ENCODE measurements around the gene SLC12A8.
A peak's percentile ranks its signal among the peaks of the same experiment; 100 is the strongest.

The SLC12A8 gene

DNA sequence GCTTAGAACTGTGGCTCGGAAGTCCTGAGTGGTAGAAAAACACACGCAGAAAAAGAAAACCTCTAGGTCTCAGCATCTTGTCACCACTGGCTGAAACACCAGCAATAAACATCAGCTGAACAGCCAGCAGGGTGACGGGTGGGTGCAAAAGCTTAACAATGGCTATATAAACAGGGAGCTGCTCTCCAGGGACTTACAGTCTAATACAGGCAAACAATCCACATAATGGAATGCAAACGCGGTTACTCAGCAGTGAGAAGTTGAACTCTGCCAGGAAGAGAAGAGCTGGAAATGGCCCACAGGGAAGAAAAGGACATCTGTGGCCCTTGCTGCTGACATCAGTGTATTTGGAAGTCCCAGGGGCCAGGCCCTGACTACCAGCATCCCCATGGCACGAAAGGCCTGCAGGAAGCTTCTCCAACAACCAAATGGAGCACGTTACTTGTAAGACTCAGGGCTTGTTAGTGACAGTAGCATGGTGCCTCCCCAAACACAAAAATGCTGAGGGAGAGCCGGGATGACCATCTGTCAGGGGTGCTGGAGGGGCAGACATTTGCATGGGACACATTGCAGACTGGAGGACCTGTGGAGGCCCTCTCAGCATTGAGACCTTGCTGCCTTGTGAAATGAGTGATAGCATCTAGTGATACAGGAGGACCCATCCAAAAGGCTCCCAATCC, 159.8 kb downstream of the SLC12A8 start:
- no peak for DNase-seq (ENCODE audit: low spot score)

DNA sequence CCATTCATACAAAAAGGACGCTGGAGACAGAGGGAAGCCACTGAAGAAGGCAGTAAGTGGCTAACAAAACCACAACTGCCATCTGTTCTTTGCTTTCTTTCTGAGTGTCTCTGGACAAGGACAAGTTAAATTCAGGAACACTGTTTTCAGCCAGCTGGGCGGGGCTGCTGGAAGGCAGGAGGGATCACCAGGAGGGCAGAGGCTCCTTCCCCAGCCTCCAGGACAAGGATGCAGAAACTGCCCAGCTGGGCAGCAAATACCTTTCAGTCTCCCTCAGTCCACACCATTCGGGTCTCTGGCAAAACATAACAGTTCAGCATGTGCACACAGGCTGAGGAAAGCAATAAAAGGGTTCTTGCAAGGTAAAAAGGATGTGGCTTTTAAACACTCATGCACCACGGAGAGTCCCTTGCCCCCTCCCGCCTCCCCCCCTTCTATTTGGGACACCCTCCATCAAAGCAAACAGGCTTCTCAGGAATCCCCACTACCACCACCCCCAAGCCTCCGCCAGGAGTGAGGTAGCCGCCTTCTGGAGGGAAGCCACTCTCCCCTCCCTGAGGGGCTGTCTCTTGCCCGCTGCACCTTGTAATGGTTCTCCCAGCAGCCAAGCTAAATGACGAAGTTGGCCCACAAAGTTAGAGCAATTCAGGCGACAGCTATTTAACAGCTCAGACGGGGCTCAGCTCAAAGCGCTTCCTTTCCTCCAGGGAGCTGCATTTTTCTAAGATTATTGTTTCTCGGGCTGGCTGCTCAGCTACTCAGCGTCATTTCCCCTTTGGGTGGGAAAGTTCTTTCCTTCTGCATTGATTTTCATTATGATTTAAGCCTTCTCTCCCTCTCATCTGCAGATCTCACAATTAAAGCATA, 160.6 kb downstream of the SLC12A8 start:
- peak; percentile 79 for DNase-seq (ENCODE audit: low spot score)

DNA sequence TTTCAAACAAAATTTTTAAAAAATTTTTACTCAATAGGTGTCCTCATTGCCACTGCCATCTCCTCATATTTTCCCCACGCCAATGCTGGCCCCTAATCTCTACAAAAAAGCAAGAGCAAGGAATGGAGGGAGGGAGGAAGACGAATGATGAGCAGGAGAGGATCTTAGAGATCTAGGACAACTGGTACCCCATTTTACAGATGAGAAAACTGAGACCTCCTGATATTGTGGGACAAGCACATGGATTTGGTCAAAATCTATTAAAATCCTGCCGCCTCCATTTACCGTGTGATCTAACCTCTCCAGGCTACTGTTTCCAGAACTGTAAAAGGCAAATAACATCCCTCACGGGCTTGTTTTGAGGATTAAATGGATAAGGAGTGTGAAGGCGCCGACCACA, 161.3 kb downstream of the SLC12A8 start:
- no peak for DNase-seq (ENCODE audit: low spot score)

DNA sequence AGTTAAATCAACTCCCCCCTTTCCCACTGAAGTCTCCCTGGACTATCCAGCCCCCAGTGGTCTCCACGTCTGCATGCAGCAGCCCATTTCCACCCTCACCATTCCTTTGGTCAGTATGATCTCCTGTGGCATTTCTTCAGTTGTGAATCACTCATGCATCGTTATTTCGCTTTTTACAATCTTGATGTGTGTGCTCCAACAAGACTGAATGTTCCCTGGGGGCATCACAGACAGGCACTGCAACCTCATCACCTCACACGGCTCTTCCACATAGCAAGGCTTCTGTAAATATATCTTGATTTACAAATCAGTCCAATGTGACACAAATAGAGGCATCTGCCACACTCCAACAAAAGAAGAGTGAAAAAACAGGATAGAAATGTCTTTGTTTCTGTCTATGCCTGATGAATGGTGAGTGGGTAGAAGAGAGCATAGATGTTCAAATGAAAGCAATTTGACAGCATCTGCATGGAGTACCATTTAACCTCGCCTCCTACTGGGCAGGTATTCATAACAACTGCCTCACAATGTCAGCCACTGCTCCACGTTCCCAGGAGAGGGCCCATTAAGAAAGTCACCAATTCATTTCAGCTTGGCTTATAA, 162.0 kb downstream of the SLC12A8 start:
- DNase-seq (ENCODE audit: low spot score) = no peak

DNA sequence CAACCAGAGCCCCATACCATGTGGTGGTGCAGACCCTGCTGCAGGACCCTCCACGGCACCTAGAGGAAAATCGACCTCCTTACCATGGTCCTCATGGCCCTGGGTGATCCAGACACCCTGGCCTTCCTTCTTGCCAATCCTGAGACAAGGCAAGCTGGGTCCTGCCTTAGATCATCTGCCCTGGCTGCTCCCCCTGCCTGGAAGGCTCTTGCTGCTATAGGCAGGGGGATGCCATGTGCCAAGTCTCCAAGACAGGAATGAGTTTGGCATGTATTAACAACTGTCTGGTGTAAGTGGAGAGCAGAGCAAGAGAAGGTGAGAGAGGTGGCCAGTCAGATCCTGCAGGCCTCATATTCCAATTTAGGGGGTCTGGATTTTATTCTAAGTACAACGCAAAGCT, 164.3 kb downstream of the SLC12A8 start:
- no peak for DNase-seq (ENCODE audit: low spot score)

DNA sequence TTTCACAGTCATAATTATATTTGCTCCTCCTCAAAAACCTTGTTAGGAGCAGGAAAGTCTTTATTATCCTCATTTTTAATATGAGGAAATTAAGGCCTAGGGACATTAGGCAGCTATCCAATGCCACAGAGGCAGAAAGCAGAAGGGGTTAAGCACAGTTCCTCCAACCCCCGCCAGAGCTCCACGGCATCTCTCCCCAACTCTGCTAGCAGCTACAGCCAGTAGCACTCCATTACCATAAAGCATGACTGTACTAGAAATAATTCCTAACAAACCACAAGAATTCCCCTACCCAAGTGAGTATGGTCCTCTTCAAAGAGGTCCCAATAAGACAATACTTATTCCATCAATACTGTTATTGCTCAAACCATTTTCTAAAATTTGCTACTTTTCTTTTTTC, 166.6 kb downstream of the SLC12A8 start:
- no peak for DNase-seq (ENCODE audit: low spot score)

DNA sequence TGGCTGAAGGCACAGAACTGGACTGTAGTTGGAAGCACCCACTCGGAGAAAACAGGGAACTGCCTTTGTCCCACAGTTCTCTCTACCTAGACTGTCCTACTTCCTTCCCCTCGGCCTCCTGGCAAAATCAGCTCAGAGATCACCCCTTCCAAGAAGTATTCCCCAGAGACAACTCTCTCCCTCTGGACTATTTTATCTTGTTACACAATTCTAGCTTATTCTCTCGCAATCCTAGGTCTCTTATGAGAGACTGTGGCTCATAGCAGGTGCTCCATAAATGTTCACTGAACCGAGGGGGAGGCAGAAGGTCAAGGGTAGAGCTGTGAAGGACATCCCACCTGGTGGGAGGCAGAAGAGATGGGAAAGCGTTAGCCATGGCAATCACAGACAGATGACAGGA, 167.4 kb downstream of the SLC12A8 start:
- no peak for DNase-seq (ENCODE audit: low spot score)

DNA sequence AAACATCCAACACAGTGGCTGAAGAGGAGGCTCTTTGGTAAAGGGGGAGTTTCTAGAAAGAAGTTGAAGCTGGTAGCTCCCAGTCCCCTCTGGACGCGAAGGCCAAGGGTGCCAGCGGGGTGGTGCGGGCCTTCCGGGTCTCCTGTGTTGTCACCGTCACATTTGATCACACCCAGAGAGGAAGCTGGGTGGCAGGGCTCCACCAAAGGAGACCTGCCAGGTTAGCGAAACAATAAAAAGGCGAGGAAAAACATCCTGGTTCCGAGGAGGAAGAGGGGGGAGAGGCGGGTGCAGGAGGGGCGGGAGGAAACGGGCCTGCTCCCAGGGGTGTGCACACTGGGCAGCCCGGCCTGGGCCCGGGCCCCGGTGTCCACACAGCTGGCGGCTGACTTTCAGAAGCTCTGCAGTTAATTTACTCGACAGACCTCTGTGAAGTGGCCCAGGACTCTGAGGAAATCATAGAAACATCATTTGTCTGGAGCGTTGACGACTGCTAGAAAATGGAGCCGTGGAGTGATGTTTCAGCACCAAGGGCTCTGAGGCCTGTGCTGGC, 168.9 kb downstream of the SLC12A8 start:
- DNase-seq (ENCODE audit: low spot score) = no peak

DNA sequence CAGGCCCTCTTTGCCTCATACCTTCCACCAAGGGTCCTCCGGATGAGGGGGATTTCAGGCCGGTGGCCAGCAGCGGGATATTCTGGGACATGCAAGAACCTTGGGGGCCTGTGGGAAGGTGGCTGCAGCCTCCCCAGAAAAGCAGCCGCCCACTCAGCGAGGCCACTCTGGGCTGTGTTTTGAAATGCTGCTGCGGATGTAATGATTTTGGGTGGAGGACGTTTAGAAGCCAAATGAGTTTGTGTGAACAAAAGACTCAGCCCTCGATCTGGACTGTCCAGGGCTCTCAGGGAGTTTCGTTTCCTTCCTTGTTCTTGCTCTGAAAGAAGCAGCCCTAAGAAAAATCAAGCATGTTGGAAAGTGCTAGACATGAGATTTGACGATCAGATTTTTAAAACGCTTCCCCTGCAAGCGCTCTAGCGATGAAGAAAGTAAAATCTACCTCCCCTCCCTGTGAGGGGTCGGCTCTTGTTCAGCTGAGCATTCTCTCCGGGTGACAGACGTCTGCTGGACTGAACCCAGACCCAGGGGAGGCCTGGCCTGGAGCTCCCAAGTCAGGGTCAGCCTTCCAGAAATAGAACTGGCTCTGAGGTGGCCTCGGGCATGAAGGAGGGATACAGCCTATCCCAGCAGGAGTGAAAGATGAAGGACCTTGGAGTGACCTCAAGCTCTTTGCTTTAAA, 169.7 kb downstream of the SLC12A8 start:
- no peak for DNase-seq (ENCODE audit: low spot score)

DNA sequence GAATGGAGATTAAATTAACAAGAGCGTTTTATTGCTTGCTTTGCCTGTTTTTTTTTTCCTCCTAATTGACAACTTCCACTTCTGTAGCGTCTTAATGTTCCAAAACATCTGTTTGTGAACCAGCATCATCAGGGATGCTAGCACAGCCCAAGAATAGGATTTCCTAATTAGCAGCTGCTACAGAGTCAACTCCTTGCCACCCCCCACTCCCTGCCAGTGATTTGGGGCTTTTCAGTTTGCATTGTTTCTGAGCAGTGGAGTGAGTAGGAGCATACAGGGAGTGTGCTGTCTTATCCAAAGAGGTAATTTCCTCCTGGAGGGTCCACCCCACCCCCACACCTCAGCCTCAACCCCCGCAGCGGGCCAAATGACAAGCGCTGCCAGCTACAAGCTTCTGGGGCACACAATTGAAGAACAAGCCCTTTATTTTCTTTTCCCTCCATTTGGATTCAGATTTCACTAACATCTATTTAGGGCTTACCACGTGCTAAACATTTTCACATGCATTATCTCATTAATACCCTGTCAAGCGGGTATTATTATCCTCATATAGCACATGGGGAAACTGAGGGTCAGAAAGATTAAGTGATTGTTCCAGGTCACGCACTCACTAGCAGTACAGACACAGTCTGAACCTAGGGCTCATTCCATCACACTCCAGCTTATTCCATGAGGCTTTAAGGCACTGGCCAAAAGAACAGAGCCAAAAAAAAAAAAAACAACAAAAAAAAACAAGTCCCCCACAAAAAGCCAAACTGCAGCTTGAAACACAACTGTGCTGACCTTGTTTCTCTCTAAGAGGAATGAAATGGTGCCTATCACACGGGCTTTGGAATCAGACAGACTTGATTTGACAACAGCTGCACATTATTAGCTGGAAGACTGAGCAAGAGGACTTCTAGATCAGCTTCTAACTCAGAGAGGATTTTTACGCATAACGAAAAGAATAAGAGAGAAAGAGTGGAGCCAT, 173.1 kb downstream of the SLC12A8 start:
- DNase-seq (ENCODE audit: low spot score) = no peak

DNA sequence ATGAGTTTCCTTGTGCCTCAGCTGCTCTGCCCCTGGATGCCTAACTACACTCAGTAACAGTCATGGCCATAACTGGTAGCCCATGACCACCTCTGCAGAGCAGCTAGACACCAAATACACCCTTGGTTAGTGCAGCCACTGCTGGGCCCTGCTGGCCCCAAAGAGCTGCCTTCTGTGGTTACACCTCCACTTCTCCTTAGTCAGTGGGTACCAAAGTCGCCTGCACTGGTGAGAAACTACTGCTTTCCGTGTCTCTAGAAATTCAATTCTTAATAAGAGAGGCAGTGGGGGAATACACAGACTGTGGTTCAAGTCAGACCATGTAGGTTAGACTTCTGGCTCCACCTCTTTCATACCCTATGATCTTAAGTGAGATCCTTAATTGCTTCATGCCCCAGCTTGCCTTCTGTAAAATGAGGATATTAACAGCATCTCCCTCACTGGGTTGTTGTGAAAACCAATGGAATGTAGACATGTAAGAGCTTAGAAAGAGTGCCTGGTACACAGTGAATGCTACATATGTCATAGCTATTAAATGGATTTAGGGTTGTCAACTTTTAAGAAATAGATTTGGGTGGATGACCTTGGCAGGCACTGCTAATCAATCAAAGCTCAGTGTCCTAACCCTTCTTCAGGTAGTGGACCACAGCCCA, 174.9 kb downstream of the SLC12A8 start:
- no peak for DNase-seq (ENCODE audit: low spot score)

DNA sequence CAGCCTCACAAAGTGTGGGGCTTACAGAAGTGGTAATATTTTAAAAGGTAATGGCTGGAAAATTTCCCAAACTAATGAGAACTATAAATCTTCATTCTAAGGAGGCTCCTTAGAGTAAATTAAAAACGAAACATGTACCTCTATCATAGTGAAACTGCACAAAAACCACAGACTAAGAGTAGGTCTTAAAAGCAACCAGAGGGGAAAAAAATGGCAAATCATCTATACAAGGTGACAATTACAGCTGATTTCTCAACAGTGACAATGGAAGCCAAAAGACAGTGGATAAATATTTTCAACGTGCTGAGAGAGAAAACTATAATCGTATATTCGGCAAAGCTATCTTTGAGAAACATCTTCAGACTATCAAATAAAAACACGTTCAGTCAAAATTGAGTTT, 177.3 kb downstream of the SLC12A8 start:
- no peak for DNase-seq (ENCODE audit: low spot score)

DNA sequence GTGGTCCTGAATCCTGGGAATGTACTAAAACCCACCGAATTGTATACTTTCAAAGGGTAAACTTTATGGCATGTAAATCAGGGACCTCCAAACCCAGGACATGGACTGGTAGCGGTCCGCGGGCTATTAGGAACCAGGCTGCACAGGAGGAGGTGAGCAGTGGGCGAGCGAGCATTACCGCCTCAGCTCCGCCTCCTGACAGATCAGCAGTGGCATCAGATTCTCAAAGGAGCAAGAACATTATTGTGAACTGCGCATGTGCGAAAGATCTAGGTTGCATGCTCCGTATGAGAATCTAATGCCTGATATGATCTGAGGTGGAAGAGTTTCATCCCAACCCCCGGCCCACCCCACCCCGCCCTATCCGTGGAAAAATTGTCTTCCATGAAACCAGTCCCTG, 178.9 kb downstream of the SLC12A8 start:
- no peak for DNase-seq (ENCODE audit: low spot score)

DNA sequence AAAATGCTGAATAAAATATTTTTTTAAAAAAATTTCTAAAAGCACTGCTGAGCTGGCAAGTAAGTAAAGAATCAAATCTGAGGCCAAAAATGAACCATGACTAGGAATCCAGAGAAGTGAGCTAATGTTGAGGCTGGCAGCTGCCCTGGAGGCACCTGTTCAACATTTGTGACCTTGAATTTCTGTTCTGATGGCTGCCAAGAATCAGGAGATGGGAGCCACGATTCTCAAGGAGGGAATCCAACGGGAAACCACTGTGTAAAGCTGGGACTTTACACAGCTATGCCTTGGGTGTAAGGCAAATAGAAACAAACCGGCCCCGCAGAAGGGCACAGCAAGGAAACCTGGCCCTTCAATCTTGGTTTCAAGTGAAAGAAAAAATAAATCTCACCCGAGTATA, 179.4 kb downstream of the SLC12A8 start:
- DNase-seq (ENCODE audit: low spot score) = no peak

DNA sequence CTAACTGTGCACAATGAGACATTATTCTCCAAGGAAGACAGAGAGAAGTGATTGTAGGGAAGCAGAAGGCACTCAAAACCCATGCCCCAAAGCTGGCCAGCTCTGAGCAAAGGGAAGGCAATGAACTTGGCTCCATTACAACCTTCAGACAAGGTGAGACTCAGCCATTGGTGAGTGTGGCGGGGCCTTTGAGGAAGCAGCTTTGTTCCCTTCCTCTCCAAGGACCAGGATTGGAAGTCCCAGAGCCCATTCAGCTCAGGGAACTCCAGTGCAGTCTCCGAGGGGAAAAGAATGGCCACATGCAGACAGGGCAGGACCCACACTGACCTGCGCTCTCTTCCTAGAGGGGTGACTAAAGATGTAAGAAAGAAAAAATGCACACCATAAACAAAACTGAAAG, 179.9 kb downstream of the SLC12A8 start:
- DNase-seq (ENCODE audit: low spot score) = no peak
